CD4-positive, CD25-positive, alpha-beta regulatory T cell (primary cell): ENCODE results near the gene PCED1A. TPM values are rescaled to one million over a fixed set of nuclear protein-coding genes. Genes with fewer than 3 reads are reported as not detected.

ENCODE experiments used
- ATAC-seq, 2 donors: fragments of 150-1000 bp; cut with Tn5 transposase; one replicate each; pipeline ENCODE4 v1.10.0; 2021; ENCODE audit warnings: low read depth in 2 of 2, moderate number of reproducible peaks in 2 of 2, moderate library complexity in 1 of 2
- DNase-seq, 3 donors: peaks; one replicate each; pipeline versions ENCODE4 v3.0.0 to v3.0.0-alpha.2; 2012 to 2022; ENCODE audit warnings: mixed read lengths in 1 of 3
- H3K27ac ChIP-seq: one replicate; pipeline ENCODE4 v1.7.0; 2013; ENCODE audit warnings: mild to moderate bottlenecking, low read length; ENCODE audit not compliant: insufficient read depth, poor library complexity, severe bottlenecking
- H3K27me3 ChIP-seq: one replicate; pipeline ENCODE4 v1.7.0; 2013; ENCODE audit warnings: low read length; ENCODE audit not compliant: control insufficient read depth, insufficient read depth
- H3K36me3 ChIP-seq: one replicate; pipeline ENCODE4 v1.7.0; 2013; ENCODE audit warnings: mild to moderate bottlenecking, low read length, moderate library complexity; ENCODE audit not compliant: control insufficient read depth, insufficient read depth
- H3K4me1 ChIP-seq: 2 replicates; pipeline ENCODE4 v1.7.0; 2013; ENCODE audit warnings: mild to moderate bottlenecking, low read length; ENCODE audit not compliant: insufficient read depth, control insufficient read depth, poor library complexity, severe bottlenecking
- H3K4me3 ChIP-seq: one replicate; pipeline ENCODE4 v1.7.0; 2013; ENCODE audit warnings: low read depth, mild to moderate bottlenecking, low read length, moderate library complexity
- H3K9me3 ChIP-seq, 2 experiments: 1 replicate in 1 of 2; 2 replicates in 1 of 2; pipeline ENCODE4 v1.7.0; 2013; ENCODE audit warnings: low read length in 2 of 2, mild to moderate bottlenecking in 1 of 2, moderate library complexity in 1 of 2; ENCODE audit not compliant: control insufficient read depth in 2 of 2
- H3K27ac Mint-ChIP-seq, 3 donors: one replicate each; pipeline ENCODE4 v1.8.0; 2020 to 2022; ENCODE audit warnings: mild to moderate bottlenecking in 3 of 3, mixed read lengths in 3 of 3, moderate library complexity in 2 of 3
- H3K27me3 Mint-ChIP-seq: one replicate; pipeline ENCODE4 v1.8.0; 2022; ENCODE audit warnings: mild to moderate bottlenecking, mixed read lengths
- H3K36me3 Mint-ChIP-seq: one replicate; pipeline ENCODE4 v1.8.0; 2020; ENCODE audit warnings: mixed read lengths
- H3K4me1 Mint-ChIP-seq, 4 donors: one replicate each; pipeline ENCODE4 v1.8.0; 2020 to 2022; ENCODE audit warnings: mixed read lengths in 4 of 4, mild to moderate bottlenecking in 1 of 4
- H3K4me3 Mint-ChIP-seq, 4 donors: one replicate each; pipeline ENCODE4 v1.8.0; 2020 to 2022; ENCODE audit warnings: mild to moderate bottlenecking in 4 of 4, mixed read lengths in 4 of 4, moderate library complexity in 3 of 4
- H3K9me3 Mint-ChIP-seq, 7 donors: one replicate each; pipeline ENCODE4 v1.8.0; 2020 to 2022; ENCODE audit warnings: mixed read lengths in 7 of 7, mild to moderate bottlenecking in 3 of 7, moderate library complexity in 2 of 7
- polyA plus RNA-seq, 4 donors: library from polyadenylated mRNA; unstranded; fragments of 300-500 nt; fragmentation: Illumina TruSeq; gene quantifications; one replicate each; pipeline ENCODE4 v1.2.3, GENCODE V29; 2021
- total RNA-seq: library from RNA; stranded (reverse); gene quantifications from one replicate; pipeline ENCODE4 v1.2.3, GENCODE V29; 2022

Gene PCED1A
- total and polyA plus RNA-seq, 5 donors from 2014 or later = 17.8 to 47.2 (median 19.8) TPM

DNA sequence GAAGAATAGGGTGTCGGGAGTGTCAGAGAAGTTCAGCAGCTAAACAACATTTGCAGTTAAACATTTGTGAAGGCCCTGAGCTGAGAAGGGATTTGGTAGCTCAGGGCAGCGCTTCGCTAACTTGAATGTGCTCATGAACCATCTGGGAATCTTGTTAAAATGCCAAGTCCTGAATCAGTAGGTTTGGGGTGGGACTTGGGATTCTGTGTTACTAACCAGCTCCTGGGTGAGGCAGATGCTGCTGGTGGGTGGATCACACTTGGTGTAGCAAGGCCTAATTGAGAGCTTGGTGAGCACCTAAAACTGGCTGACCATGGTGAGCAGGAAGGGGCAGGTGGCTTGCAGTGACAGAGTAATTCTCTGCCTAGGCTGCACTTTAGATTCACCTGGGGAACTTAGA lies 38.7 kb upstream of the PCED1A start:
- H3K27ac ChIP-seq = no peak overlapping the region
- Mint-ChIP-seq H3K27me3 (no peaks in the 10 kb centered on the region), H3K4me1 (peaks cover 24 to 79% (median 51%) of the 10 kb centered on the region in 4 donors), H3K27ac (peak overlapping the region in 1 of 3 donors; percentile 6), H3K4me3 (no peak overlapping the region), H3K9me3 (no peaks in the 10 kb centered on the region), H3K36me3 (peaks cover 4% of the 10 kb centered on the region)
- no peaks in the 10 kb centered on the region for H3K27me3 ChIP-seq
- ATAC-seq (no peak), DNase-seq (no peak)
- H3K4me3 ChIP-seq = no peak overlapping the region
- no peaks in the 10 kb centered on the region for H3K9me3 ChIP-seq
- H3K36me3 ChIP-seq = no peaks in the 10 kb centered on the region
- H3K4me1 ChIP-seq = peaks cover 30% of the 10 kb centered on the region

DNA sequence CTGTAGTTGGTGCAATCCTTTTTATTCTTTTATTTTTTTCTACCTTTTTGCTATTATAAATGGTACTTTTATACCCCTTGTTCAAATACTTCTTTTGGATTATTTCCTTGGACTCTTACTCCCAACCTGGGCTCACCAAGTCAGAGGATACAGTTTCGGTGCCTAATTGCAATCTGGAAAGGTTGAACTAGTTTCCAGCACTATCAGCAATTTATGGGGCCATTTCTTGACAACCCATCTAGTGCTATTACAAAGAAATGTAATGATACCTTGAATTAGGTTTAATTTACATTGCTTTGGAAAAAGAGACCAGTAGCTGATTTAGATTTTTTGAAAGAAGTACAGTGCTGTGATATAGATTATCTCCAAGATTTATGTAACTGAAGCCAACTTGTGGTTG lies 38.1 kb upstream of the PCED1A start:
- DNase-seq (no peak), ATAC-seq (no peak)
- H3K27ac Mint-ChIP-seq = peak overlapping the region in 1 of 3 donors; percentile 42
- Histone ChIP-seq H3K9me3 (no peaks in the 10 kb centered on the region), H3K4me3 (no peak overlapping the region), H3K27me3 (no peaks in the 10 kb centered on the region), H3K4me1 (peaks cover 29% of the 10 kb centered on the region), H3K36me3 (no peaks in the 10 kb centered on the region), H3K27ac (no peak overlapping the region)
- H3K9me3 Mint-ChIP-seq = no peaks in the 10 kb centered on the region
- peaks cover 18 to 73% (median 46%) of the 10 kb centered on the region in 4 donors for H3K4me1 Mint-ChIP-seq
- H3K36me3 Mint-ChIP-seq = peaks cover 4% of the 10 kb centered on the region
- no peaks in the 10 kb centered on the region for H3K27me3 Mint-ChIP-seq
- H3K4me3 Mint-ChIP-seq = peak overlapping the region in 1 of 4 donors; percentile 37

DNA sequence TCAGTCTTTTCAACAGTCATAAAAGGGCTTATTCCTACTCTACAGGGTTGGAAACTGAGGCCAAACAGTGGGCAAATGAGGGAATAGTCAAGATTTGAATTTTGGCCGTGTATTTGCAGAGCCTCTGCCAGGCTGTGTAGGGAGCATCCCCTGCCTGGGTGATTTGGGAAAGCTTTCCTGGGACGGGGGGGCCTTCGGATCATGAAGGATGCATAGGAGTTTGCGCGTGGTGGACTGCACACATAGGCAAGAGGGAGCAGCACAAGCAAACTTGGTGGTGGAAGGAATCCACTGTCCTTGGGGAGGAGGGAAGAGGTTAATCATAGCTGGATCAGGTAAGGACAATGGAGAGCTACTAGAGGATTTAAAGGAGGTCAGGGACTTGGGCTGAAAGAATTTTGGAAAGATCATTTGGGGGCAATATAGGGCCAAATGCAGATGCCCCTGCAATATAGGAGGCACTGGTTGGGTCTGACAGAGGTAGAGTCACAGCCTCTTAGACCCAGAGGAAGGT lies 35.3 kb upstream of the PCED1A start:
- Histone ChIP-seq H3K27me3 (no peaks in the 10 kb centered on the region), H3K4me3 (peak overlapping the region; percentile 37), H3K27ac (no peak overlapping the region), H3K4me1 (peaks cover 39% of the 10 kb centered on the region), H3K36me3 (no peaks in the 10 kb centered on the region), H3K9me3 (no peaks in the 10 kb centered on the region)
- ATAC-seq (no peak), DNase-seq (no peak)
- peaks cover 23 to 70% (median 47%) of the 10 kb centered on the region in 4 donors for H3K4me1 Mint-ChIP-seq
- no peaks in the 10 kb centered on the region for H3K9me3 Mint-ChIP-seq
- peaks cover 4% of the 10 kb centered on the region for H3K27me3 Mint-ChIP-seq
- H3K36me3 Mint-ChIP-seq = peaks cover 4% of the 10 kb centered on the region
- peak overlapping the region in 2 of 3 donors; percentile 53 to 87 for H3K27ac Mint-ChIP-seq
- H3K4me3 Mint-ChIP-seq = peak overlapping the region; percentile 93 to 95 (median 94)

DNA sequence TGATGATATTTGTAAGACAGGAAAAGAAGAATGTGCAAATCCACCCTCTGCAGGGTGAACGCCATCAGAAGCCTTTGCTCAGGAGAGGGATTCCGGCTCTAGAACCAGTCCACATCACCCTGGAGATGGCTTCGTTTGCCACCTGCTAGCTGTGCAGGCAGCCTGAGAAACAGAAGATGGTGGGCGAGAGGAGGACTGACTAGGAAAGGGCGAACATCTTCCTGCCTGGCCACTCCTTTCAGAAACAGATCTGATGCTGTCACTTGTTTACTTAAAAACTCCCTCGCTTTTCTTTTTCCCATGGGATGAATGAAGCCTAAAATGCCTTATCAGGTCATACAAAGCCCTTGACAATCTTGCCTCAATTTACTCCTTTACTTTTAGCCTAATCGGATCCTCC lies 34.0 kb upstream of the PCED1A start:
- Mint-ChIP-seq H3K4me3 (peak overlapping the region; percentile 93 to 95 (median 94)), H3K36me3 (no peaks in the 10 kb centered on the region), H3K27me3 (peaks cover 4% of the 10 kb centered on the region), H3K9me3 (no peaks in the 10 kb centered on the region), H3K27ac (peak overlapping the region in 2 of 3 donors; percentile 63 to 75), H3K4me1 (peaks cover 23 to 59% (median 42%) of the 10 kb centered on the region in 4 donors)
- DNase-seq (peak in 1 of 3 donors; percentile 42), ATAC-seq (no peak)
- H3K36me3 ChIP-seq = no peaks in the 10 kb centered on the region
- peak overlapping the region; percentile 80 for H3K4me3 ChIP-seq
- no peaks in the 10 kb centered on the region for H3K27me3 ChIP-seq
- peak overlapping the region; percentile 66 for H3K27ac ChIP-seq
- H3K9me3 ChIP-seq = no peaks in the 10 kb centered on the region
- H3K4me1 ChIP-seq = peaks cover 39% of the 10 kb centered on the region

DNA sequence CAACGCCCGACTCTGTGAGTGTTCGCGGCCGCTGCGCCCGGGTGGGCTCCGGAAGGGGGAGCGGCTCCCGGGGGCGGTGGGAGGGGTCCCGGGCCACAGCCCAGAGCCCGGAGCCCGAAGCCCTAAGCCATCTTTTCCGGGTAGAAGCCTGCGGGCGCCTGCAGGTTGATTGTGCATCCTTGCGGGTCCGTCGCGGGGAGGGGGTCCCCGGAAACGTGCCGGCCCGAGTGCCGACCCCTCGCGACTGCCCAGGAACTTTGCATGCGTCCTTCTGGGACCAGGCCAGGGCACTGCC lies 33.2 kb upstream of the PCED1A start:
- H3K27ac ChIP-seq = peak overlapping the region; percentile 66
- H3K4me3 Mint-ChIP-seq = peak overlapping the region; percentile 93 to 95 (median 94)
- H3K9me3 ChIP-seq = no peaks in the 10 kb centered on the region
- no peaks in the 10 kb centered on the region for H3K27me3 ChIP-seq
- peak overlapping the region; percentile 80 for H3K4me3 ChIP-seq
- no peaks in the 10 kb centered on the region for H3K36me3 Mint-ChIP-seq
- peaks cover 39% of the 10 kb centered on the region for H3K4me1 ChIP-seq
- H3K27me3 Mint-ChIP-seq = peaks cover 4% of the 10 kb centered on the region
- H3K36me3 ChIP-seq = no peaks in the 10 kb centered on the region
- peak overlapping the region in 2 of 3 donors; percentile 63 to 75 for H3K27ac Mint-ChIP-seq
- peak in 1 of 2 donors; percentile 32 for ATAC-seq
- H3K4me1 Mint-ChIP-seq = peaks cover 20 to 52% (median 38%) of the 10 kb centered on the region in 4 donors
- H3K9me3 Mint-ChIP-seq = no peaks in the 10 kb centered on the region
- DNase-seq = peak in 2 of 3 donors; percentile 67 to 69

GRCh38 chr20:2873010-2873746 lies 32.7 kb upstream of the PCED1A start, which contains the start of gene PTPRA:
Gene PTPRA, plus strand, starts transcription at chr20:2873481. Its CDS starts 90,797 bp downstream, at chr20:2964278.
- peak within 1 kb of the TSS; percentile 90 to 92 (median 92) for H3K27ac Mint-ChIP-seq
- no peaks in the 10 kb centered on the region for H3K9me3 ChIP-seq

GRCh38 chr20:2872459-2873009 lies 32.1 kb upstream of the PCED1A start:
- Histone ChIP-seq H3K4me1 (peaks cover 39% of the 10 kb centered on the region), H3K27ac (peak overlapping the region; percentile 66), H3K9me3 (no peaks in the 10 kb centered on the region), H3K27me3 (no peaks in the 10 kb centered on the region), H3K4me3 (peak overlapping the region; percentile 86), H3K36me3 (no peaks in the 10 kb centered on the region)
- Mint-ChIP-seq H3K9me3 (no peaks in the 10 kb centered on the region), H3K4me3 (peak overlapping the region; percentile 93 to 96 (median 95)), H3K36me3 (no peaks in the 10 kb centered on the region), H3K4me1 (peaks cover 17 to 51% (median 35%) of the 10 kb centered on the region in 4 donors), H3K27ac (peak overlapping the region; percentile 90 to 92 (median 92)), H3K27me3 (peaks cover 4% of the 10 kb centered on the region)
- DNase-seq = peak; percentile 64 to 81 (median 71)
- ATAC-seq = peak; percentile 46 to 50

More at GRCh38 chr20:2873010-2873746, 32.7 kb upstream of the PCED1A start, which contains the start of gene PTPRA:
- Mint-ChIP-seq H3K4me1 (peaks cover 17 to 47% (median 35%) of the 10 kb centered on the region in 4 donors), H3K36me3 (no peaks in the 10 kb centered on the region), H3K9me3 (no peaks in the 10 kb centered on the region), H3K4me3 (peak within 1 kb of the TSS; percentile 93 to 96 (median 95)), H3K27me3 (peaks cover 4% of the 10 kb centered on the region)
- Histone ChIP-seq H3K27me3 (no peaks in the 10 kb centered on the region), H3K36me3 (no peaks in the 10 kb centered on the region), H3K27ac (peak within 1 kb of the TSS; percentile 66), H3K4me1 (peaks cover 39% of the 10 kb centered on the region), H3K4me3 (peak within 1 kb of the TSS; percentile 86)
- peak; percentile 86 to 95 (median 89) for DNase-seq
- ATAC-seq = peak; percentile 94 to 95
